Stimulated activated CD4-positive, alpha-beta T cell treated with anti-CD3 and anti-CD28 coated beads, TNF-alpha, amount 100 ng/mL, for 24 hours (primary cell): ENCODE measurements around the gene MYO3B.
"Not testable (repeated sequence)": the region's sequence is repeated elsewhere in the genome, so short reads cannot be mapped to it uniquely, and the experiment has no call there.

Experiments
- DNase-seq, 3 experiments: peaks; one replicate each; pipeline ENCODE4 v3.0.0-alpha.2; 2020; ENCODE audit warnings: low read depth in 3 of 3

MYO3B gene

DNA sequence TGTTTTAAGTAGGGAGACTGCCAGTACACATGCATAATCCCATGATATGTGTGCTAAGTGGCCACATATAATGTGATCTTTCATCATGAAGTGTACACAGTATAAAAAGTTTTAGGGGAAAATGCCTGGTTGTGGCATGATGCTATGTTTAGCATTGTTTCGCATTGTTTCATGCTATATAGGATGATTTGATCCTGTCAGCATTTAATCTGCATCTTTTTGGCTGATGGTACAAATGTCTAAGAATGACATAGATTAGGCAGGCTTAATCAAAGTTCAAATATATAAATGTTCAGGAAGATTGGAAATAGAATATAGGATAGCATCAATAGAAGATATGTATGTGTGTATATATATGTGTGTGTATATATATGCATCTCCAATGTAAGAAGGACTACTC is 83.6 kb downstream of the MYO3B start:
- DNase-seq = no peak

GRCh38 chr2:170262343-170262742 is 84.4 kb downstream of the MYO3B start:
- no peak for DNase-seq

DNA sequence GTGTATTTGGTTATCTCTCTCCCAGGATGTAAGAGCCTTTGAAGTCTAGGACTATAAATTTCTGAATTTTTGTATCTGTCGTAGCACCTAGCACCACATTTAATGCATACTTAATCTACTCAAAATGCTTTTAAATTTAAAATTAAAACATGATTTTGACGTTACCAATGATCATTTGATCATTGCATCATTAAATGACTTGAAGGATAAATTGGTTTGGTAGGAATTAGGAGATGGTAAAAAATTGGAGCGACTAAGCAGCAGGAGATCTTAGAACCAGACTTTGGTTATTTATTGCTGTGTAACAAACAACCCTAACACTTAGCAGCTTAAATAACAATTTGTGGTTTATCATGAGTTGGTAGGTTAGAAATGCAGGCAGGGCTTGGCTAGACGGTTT is 84.9 kb downstream of the MYO3B start:
- DNase-seq = no peak

GRCh38 chr2:170263728-170264521 is 86.0 kb downstream of the MYO3B start:
- DNase-seq = not testable (repeated sequence)

- no peak for DNase-seq
Measured at GRCh38 chr2:170264522-170264860, 86.5 kb downstream of the MYO3B start.

DNA sequence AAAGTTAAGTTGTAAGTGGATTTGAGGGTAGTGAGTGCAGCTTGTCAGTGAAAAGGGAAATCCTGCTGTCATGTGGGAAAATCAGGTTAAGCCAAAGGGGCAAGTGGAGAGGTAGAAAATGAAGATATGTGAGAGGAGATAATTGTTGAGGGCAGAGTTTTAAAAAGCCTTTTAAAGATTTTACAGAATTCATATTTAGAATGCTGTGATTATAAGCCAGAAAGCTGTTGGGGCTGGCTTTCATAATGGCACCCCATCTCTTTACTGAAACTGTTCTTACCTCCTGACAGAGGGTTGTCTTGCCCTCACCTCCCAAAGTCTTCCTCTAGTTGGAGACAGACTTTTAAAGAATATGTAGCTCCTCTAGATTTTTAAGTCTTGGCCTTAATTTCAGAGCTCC is 86.9 kb downstream of the MYO3B start:
- DNase-seq = no peak

- no peak for DNase-seq
Measured at GRCh38 chr2:170265321-170265720, 87.4 kb downstream of the MYO3B start.

- no peak for DNase-seq
Measured at GRCh38 chr2:170266358-170266757, 88.4 kb downstream of the MYO3B start.

- no peak for DNase-seq
Measured at GRCh38 chr2:170267071-170267470, 89.1 kb downstream of the MYO3B start.

DNA sequence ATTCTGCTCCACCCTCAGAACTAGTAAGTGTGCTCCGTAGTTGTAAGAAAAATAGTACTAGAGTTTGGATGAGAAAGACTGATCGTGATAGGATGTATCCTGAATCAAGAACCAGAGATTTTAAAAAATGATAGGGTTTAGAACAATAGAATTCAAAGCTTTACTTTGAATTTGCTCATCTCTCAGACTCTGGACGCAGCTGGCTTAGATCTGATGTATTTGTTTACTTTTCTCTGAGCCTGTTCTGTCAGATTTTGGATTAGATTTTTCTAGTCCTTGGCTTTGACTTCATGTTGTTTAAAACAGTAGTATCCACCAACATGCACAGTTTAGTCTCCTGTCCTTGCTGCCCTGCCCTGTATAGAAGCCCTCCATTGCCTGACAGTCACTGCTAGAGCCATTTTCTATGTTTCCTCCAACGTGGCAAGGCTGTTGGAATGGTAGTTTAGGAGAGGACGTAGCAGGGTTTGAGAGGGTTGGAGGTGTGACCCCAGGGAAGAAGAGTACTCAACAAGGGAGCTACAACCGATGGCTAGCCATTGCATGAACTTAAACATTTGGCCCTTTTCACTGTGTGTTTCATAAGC is 92.4 kb downstream of the MYO3B start:
- DNase-seq = no peak

GRCh38 chr2:170271340-170271739 is 93.4 kb downstream of the MYO3B start:
- no peak for DNase-seq

DNA sequence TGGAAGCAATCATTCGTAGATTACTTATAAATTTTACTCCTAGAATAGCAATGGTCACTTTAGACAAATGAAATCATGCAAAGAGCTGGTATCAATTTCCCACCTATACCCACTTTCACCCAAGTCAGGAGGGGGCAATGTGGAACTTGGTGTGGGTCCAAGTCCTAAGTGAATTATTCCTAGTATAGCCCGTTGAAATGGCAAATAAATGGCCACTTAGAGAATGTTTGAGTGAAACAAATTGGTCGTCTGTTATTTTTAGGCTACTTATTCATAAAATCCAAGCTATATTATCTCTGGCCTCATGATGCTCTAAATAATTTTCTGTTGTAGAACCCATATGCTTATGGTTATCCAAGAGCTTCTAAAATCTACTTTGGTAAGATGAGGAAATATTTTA is 98.1 kb downstream of the MYO3B start:
- no peak for DNase-seq

DNA sequence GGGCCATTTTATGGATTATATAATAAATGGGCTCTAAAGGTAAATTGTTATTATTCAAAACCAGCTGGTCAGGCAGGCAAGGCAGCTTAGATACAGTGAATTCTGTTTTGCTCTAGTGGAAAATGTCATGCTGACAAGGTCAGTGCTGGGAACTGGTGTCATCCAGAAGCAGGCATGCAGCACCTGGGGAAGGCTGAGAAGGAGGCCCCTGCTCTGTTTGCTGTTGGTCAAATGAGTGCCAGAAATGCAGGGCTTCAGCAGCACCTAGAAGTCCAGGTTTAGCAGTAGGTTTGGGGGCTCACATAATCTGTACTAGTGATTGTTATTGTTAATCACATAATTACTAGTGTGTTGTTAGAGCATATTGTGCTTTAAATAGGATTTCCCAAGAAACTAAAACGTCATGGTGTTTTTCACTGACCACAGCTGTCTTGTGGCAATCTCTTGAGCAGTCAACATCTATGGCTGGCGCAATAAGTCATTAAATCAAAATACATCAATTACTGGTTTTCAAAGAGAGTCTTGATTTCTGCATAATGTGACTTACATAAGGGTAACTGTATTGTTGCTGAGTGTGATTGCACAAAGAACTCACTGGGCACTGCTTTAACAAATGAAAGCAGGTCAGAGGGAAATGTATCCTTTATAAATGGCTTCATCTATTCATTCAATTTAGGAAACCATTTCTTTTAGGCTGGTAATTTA is 99.1 kb downstream of the MYO3B start:
- DNase-seq = no peak

DNA sequence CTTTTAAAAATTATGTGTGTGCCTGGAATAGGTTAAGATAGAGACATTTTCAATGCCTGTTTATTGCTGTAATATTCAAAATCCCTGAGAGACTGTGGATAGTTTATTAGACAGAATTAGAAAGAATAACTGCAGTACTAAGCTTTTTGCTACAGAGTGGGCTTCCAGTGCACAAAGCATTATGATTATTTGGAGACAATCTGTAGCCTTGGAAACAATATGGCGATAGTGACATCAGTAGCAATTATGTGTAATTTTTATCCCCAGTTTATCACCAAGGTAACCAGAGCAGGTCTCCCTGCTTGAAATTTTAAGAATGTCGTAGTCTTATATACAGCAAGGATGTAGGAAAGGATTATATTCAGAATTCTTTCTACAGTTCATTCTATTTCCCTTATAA is 100.0 kb downstream of the MYO3B start:
- DNase-seq = no peak

GRCh38 chr2:170279615-170280014 is 101.7 kb downstream of the MYO3B start:
- not testable (repeated sequence) for DNase-seq

- no peak for DNase-seq
Measured at GRCh38 chr2:170282851-170283250, 104.9 kb downstream of the MYO3B start.

- no peak for DNase-seq
Measured at GRCh38 chr2:170284205-170284604, 106.3 kb downstream of the MYO3B start.

- DNase-seq = no peak
Measured at GRCh38 chr2:170288859-170289258, 110.9 kb downstream of the MYO3B start.

GRCh38 chr2:170291474-170291873 is 113.5 kb downstream of the MYO3B start:
- DNase-seq = no peak

DNA sequence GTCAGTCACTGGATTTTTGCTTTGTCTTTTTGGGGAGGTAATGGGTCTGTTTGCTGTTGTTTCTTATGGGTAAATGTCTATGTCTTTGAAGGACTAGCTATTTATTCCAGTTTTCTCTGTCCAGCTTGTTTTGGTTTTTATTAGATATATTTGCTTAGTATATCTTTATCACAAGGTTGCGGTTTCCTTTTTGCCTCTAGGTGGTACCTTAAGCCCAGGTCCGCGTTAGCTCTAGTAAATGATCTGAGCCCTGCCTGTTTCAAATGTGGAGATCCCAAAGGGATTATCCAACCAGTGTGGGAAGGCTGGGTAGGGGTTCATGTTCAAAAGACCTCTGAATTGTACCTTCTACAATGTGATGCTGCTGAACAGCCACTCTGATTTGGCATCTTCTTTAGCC is 114.5 kb downstream of the MYO3B start:
- DNase-seq = no peak

- no peak for DNase-seq
Measured at GRCh38 chr2:170297496-170297895, 119.5 kb downstream of the MYO3B start.

DNA sequence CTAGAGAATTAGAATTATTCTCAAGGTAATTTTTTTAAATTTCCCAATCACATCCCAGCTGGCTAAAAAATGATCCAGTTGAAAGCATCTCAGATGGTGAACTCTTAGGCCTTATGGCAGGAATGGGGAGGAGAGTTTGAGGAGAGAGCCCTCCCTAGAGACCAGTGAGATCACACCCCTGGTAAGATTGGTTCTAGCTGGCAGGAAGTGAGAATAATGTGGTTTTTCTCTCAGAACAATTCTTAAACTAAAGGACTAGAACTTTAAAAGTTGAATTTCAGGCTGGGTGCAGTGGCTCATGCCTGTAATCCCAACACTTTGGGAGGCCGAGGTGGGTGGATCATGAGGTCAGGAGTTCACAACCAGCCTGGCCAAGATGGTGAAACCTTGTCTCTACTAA is 120.2 kb downstream of the MYO3B start:
- no peak for DNase-seq

GRCh38 chr2:170298861-170299429 is 121.0 kb downstream of the MYO3B start:
- no peak for DNase-seq
